Duodenal mucosa (tissue), 2 donors: Measurements from ENCODE around the gene MORN5.

Source experiments
- H3K27ac ChIP-seq: one replicate; pipeline ENCODE4 v1.7.0; 2013; ENCODE audit warnings: low read depth, low read length
- H3K27me3 ChIP-seq, 2 donors: one replicate each; pipeline ENCODE4 v1.7.0; 2013; ENCODE audit warnings: low read length in 2 of 2, control low read depth in 1 of 2; ENCODE audit not compliant: insufficient read depth in 2 of 2, control insufficient read depth in 1 of 2
- H3K36me3 ChIP-seq, 2 donors: one replicate each; pipeline ENCODE4 v1.7.0; 2013; ENCODE audit warnings: low read length in 2 of 2, control low read depth in 1 of 2; ENCODE audit not compliant: insufficient read depth in 2 of 2, control insufficient read depth in 1 of 2
- H3K4me1 ChIP-seq, 2 donors: one replicate each; pipeline ENCODE4 v1.7.0; 2013; ENCODE audit warnings: low read length in 2 of 2, control low read depth in 1 of 2; ENCODE audit not compliant: insufficient read depth in 2 of 2, control insufficient read depth in 1 of 2
- H3K4me3 ChIP-seq, 2 donors: one replicate each; pipeline ENCODE4 v1.7.0; 2013; ENCODE audit warnings: low read length in 2 of 2, low read depth in 1 of 2
- H3K9ac ChIP-seq, 2 donors: one replicate each; pipeline ENCODE4 v1.7.0; 2013; ENCODE audit warnings: low read length in 2 of 2, low read depth in 1 of 2
- H3K9me3 ChIP-seq, 2 donors: one replicate each; pipeline ENCODE4 v1.7.0; 2013; ENCODE audit warnings: low read length in 2 of 2, control low read depth in 1 of 2; ENCODE audit not compliant: control insufficient read depth in 1 of 2

Gene MORN5

GRCh38 chr9:122188369-122188768, 28.7 kb downstream of the MORN5 start:
- no peaks in the 10 kb centered on the region for H3K4me1 ChIP-seq
- no peaks in the 10 kb centered on the region for H3K9me3 ChIP-seq
- no peak overlapping the region for H3K27ac ChIP-seq
- H3K27me3 ChIP-seq, result peaks cover 0 to 3% of the 10 kb centered on the region in 2 donors
- no peak overlapping the region for H3K4me3 ChIP-seq
- no peak overlapping the region for H3K9ac ChIP-seq
- H3K36me3 ChIP-seq, result no peaks in the 10 kb centered on the region

GRCh38 chr9:122190597-122191381, 31.1 kb downstream of the MORN5 start:
- H3K4me3 ChIP-seq, result no peak overlapping the region
- H3K27me3 ChIP-seq, result no peaks in the 10 kb centered on the region
- H3K4me1 ChIP-seq, result no peaks in the 10 kb centered on the region
- H3K27ac ChIP-seq, result no peak overlapping the region
- H3K36me3 ChIP-seq, result no peaks in the 10 kb centered on the region
- no peak overlapping the region for H3K9ac ChIP-seq
- H3K9me3 ChIP-seq, result no peaks in the 10 kb centered on the region

- Histone ChIP-seq H3K4me3 (no peak overlapping the region), H3K27ac (no peak overlapping the region), H3K9ac (no peak overlapping the region), H3K27me3 (no peaks in the 10 kb centered on the region), H3K9me3 (no peaks in the 10 kb centered on the region), H3K4me1 (no peaks in the 10 kb centered on the region), H3K36me3 (no peaks in the 10 kb centered on the region)
Observed at GRCh38 chr9:122191584-122191983, 31.9 kb downstream of the MORN5 start.

- Histone ChIP-seq H3K9me3 (no peaks in the 10 kb centered on the region), H3K4me1 (peaks cover 0 to under 1% of the 10 kb centered on the region in 2 donors), H3K36me3 (no peaks in the 10 kb centered on the region), H3K9ac (no peak overlapping the region), H3K4me3 (no peak overlapping the region), H3K27ac (no peak overlapping the region), H3K27me3 (peaks cover 1 to 6% of the 10 kb centered on the region in 2 donors)
Observed at GRCh38 chr9:122192261-122192875, 32.7 kb downstream of the MORN5 start.

- no peak overlapping the region for H3K4me3 ChIP-seq
- peaks cover 4 to 7% of the 10 kb centered on the region in 2 donors for H3K4me1 ChIP-seq
- no peaks in the 10 kb centered on the region for H3K36me3 ChIP-seq
- no peaks in the 10 kb centered on the region for H3K9me3 ChIP-seq
- no peak overlapping the region for H3K9ac ChIP-seq
- H3K27ac ChIP-seq, result no peak overlapping the region
- H3K27me3 ChIP-seq, result peaks cover 5 to 11% of the 10 kb centered on the region in 2 donors
Observed at GRCh38 chr9:122192914-122193525, 33.3 kb downstream of the MORN5 start.

- Histone ChIP-seq H3K9me3 (no peaks in the 10 kb centered on the region), H3K4me1 (peaks cover 5 to 9% of the 10 kb centered on the region in 2 donors), H3K27ac (no peak overlapping the region), H3K27me3 (peaks cover 9 to 17% of the 10 kb centered on the region in 2 donors), H3K36me3 (no peaks in the 10 kb centered on the region), H3K4me3 (no peak overlapping the region), H3K9ac (no peak overlapping the region)
Observed at GRCh38 chr9:122193651-122194050, 33.9 kb downstream of the MORN5 start.

GRCh38 chr9:122195875-122196274, 36.2 kb downstream of the MORN5 start:
- Histone ChIP-seq H3K4me3 (no peak overlapping the region), H3K36me3 (no peaks in the 10 kb centered on the region), H3K27ac (no peak overlapping the region), H3K27me3 (peaks cover 9 to 17% of the 10 kb centered on the region in 2 donors), H3K9ac (no peak overlapping the region), H3K9me3 (no peaks in the 10 kb centered on the region), H3K4me1 (peaks cover 5 to 9% of the 10 kb centered on the region in 2 donors)

GRCh38 chr9:122197426-122197825, 37.7 kb downstream of the MORN5 start:
- no peak overlapping the region for H3K4me3 ChIP-seq
- no peak overlapping the region for H3K27ac ChIP-seq
- peaks cover 5 to 9% of the 10 kb centered on the region in 2 donors for H3K4me1 ChIP-seq
- no peaks in the 10 kb centered on the region for H3K36me3 ChIP-seq
- H3K9me3 ChIP-seq, result no peaks in the 10 kb centered on the region
- no peak overlapping the region for H3K9ac ChIP-seq
- peaks cover 9 to 17% of the 10 kb centered on the region in 2 donors for H3K27me3 ChIP-seq

- no peaks in the 10 kb centered on the region for H3K36me3 ChIP-seq
- H3K9ac ChIP-seq, result no peak overlapping the region
- peaks cover 9 to 17% of the 10 kb centered on the region in 2 donors for H3K27me3 ChIP-seq
- H3K27ac ChIP-seq, result no peak overlapping the region
- no peak overlapping the region for H3K4me3 ChIP-seq
- H3K9me3 ChIP-seq, result no peaks in the 10 kb centered on the region
- H3K4me1 ChIP-seq, result peaks cover 5 to 9% of the 10 kb centered on the region in 2 donors
Observed at GRCh38 chr9:122197882-122198281, 38.2 kb downstream of the MORN5 start.

- no peak overlapping the region for H3K4me3 ChIP-seq
- no peaks in the 10 kb centered on the region for H3K9me3 ChIP-seq
- H3K27me3 ChIP-seq, result peaks cover 9 to 17% of the 10 kb centered on the region in 2 donors
- H3K27ac ChIP-seq, result no peak overlapping the region
- no peaks in the 10 kb centered on the region for H3K36me3 ChIP-seq
- peaks cover 5 to 9% of the 10 kb centered on the region in 2 donors for H3K4me1 ChIP-seq
- no peak overlapping the region for H3K9ac ChIP-seq
Observed at GRCh38 chr9:122200960-122201595, 41.4 kb downstream of the MORN5 start.
